ENCODE results near the gene MBP.

- TF ChIP-seq CTCF (IDR thresholded peaks at IDR 0.05; ENCODE audit: insufficient read depth, low read length) (no peak), REST (IDR thresholded peaks at IDR 0.05; ENCODE audit: insufficient replicate concordance, low read depth) (no peak), POLR2AphosphoS5 (IDR thresholded peaks at IDR 0.05; ENCODE audit: low read depth) (no peak), SPI1 (IDR thresholded peaks at IDR 0.05; ENCODE audit: borderline replicate concordance, low read depth) (no peak), GABPA (IDR thresholded peaks at IDR 0.05; ENCODE audit: low read depth) (no peak)
These were observed 112.9 kb downstream of the MBP start for GRCh38 chr18:77019641-77020040.

Data from HL-60 (cell line).